ENCODE measurements around the gene ALKBH8. TPM values are rescaled to one million over a fixed set of nuclear protein-coding genes. Genes with fewer than 3 reads are reported as not detected.

The ALKBH8 gene
- total and polyA plus RNA-seq, 2 of the 8 experiments (the other 6 are each of a cell fraction or from before 2014, with no cell fraction given) = 3.6 to 11.9 TPM

DNA sequence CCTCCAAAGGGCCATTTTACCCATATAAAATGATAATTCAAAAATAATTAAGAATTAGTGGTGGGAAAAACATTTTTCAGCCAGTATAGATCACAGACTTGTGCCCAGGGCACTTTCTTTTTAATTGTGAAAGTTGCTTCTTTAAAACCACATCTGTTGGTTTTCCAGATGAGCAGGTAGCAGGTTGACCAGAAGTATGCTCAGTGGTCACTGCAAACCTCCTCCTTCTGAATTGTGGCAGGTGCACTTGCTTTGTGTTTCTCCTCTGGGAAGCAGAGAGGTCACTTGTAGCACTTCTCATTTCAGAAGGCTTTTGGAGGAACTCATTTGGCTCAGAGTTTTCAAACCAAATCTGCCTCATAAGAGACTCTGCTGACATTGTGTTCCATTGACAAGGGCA is 83.3 kb downstream of the ALKBH8 start (continued):
- TF ChIP-seq, protein P1, sequence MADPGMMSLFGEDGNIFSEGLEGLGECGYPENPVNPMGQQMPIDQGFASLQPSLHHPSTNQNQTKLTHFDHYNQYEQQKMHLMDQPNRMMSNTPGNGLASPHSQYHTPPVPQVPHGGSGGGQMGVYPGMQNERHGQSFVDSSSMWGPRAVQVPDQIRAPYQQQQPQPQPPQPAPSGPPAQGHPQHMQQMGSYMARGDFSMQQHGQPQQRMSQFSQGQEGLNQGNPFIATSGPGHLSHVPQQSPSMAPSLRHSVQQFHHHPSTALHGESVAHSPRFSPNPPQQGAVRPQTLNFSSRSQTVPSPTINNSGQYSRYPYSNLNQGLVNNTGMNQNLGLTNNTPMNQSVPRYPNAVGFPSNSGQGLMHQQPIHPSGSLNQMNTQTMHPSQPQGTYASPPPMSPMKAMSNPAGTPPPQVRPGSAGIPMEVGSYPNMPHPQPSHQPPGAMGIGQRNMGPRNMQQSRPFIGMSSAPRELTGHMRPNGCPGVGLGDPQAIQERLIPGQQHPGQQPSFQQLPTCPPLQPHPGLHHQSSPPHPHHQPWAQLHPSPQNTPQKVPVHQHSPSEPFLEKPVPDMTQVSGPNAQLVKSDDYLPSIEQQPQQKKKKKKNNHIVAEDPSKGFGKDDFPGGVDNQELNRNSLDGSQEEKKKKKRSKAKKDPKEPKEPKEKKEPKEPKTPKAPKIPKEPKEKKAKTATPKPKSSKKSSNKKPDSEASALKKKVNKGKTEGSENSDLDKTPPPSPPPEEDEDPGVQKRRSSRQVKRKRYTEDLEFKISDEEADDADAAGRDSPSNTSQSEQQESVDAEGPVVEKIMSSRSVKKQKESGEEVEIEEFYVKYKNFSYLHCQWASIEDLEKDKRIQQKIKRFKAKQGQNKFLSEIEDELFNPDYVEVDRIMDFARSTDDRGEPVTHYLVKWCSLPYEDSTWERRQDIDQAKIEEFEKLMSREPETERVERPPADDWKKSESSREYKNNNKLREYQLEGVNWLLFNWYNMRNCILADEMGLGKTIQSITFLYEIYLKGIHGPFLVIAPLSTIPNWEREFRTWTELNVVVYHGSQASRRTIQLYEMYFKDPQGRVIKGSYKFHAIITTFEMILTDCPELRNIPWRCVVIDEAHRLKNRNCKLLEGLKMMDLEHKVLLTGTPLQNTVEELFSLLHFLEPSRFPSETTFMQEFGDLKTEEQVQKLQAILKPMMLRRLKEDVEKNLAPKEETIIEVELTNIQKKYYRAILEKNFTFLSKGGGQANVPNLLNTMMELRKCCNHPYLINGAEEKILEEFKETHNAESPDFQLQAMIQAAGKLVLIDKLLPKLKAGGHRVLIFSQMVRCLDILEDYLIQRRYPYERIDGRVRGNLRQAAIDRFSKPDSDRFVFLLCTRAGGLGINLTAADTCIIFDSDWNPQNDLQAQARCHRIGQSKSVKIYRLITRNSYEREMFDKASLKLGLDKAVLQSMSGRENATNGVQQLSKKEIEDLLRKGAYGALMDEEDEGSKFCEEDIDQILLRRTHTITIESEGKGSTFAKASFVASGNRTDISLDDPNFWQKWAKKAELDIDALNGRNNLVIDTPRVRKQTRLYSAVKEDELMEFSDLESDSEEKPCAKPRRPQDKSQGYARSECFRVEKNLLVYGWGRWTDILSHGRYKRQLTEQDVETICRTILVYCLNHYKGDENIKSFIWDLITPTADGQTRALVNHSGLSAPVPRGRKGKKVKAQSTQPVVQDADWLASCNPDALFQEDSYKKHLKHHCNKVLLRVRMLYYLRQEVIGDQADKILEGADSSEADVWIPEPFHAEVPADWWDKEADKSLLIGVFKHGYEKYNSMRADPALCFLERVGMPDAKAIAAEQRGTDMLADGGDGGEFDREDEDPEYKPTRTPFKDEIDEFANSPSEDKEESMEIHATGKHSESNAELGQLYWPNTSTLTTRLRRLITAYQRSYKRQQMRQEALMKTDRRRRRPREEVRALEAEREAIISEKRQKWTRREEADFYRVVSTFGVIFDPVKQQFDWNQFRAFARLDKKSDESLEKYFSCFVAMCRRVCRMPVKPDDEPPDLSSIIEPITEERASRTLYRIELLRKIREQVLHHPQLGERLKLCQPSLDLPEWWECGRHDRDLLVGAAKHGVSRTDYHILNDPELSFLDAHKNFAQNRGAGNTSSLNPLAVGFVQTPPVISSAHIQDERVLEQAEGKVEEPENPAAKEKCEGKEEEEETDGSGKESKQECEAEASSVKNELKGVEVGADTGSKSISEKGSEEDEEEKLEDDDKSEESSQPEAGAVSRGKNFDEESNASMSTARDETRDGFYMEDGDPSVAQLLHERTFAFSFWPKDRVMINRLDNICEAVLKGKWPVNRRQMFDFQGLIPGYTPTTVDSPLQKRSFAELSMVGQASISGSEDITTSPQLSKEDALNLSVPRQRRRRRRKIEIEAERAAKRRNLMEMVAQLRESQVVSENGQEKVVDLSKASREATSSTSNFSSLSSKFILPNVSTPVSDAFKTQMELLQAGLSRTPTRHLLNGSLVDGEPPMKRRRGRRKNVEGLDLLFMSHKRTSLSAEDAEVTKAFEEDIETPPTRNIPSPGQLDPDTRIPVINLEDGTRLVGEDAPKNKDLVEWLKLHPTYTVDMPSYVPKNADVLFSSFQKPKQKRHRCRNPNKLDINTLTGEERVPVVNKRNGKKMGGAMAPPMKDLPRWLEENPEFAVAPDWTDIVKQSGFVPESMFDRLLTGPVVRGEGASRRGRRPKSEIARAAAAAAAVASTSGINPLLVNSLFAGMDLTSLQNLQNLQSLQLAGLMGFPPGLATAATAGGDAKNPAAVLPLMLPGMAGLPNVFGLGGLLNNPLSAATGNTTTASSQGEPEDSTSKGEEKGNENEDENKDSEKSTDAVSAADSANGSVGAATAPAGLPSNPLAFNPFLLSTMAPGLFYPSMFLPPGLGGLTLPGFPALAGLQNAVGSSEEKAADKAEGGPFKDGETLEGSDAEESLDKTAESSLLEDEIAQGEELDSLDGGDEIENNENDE (IDR thresholded peaks at IDR 0.05; ENCODE audit: insufficient replicate concordance, low read length) = no peak
- TF ChIP-seq CTBP2 (IDR thresholded peaks at IDR 0.05; ENCODE audit: borderline replicate concordance, insufficient read depth, insufficient read length, low read length) (no peak), SRF (IDR thresholded peaks at IDR 0.05; ENCODE audit: low read depth, low read length) (no peak), RAD21 (IDR thresholded peaks at IDR 0.05 in 1 of 2, conservative IDR thresholded peaks at IDR 0.05 in 1 of 2; ENCODE audit: low read depth in 2 of 2, low read length in 2 of 2) (no peak), SIX5 (IDR thresholded peaks at IDR 0.05; ENCODE audit: low read depth, low read length) (no peak), SUZ12 (IDR thresholded peaks at IDR 0.05; ENCODE audit: low read length) (no peak), TAF7 (optimal IDR thresholded peaks at IDR 0.05; ENCODE audit: borderline replicate concordance, low read depth, low read length) (no peak), RXRA (IDR thresholded peaks at IDR 0.05; ENCODE audit: insufficient read depth, low read depth, low read length) (no peak), EZH2 (IDR thresholded peaks at IDR 0.05; ENCODE audit: low read depth, low read length, severe bottlenecking) (no peak)
